Stimulated activated CD4-positive, alpha-beta T cell treated with anti-CD3 and anti-CD28 coated beads, Interleukin-15, amount 100 ng/mL, for 1 hour (primary cell): ENCODE results near the gene TPRG1.

Experiments
- DNase-seq, 2 donors: peaks; one replicate each; pipeline ENCODE4 v3.0.0-alpha.2; 2020; ENCODE audit warnings: low read depth in 1 of 2, low spot score in 1 of 2

The TPRG1 gene

DNA sequence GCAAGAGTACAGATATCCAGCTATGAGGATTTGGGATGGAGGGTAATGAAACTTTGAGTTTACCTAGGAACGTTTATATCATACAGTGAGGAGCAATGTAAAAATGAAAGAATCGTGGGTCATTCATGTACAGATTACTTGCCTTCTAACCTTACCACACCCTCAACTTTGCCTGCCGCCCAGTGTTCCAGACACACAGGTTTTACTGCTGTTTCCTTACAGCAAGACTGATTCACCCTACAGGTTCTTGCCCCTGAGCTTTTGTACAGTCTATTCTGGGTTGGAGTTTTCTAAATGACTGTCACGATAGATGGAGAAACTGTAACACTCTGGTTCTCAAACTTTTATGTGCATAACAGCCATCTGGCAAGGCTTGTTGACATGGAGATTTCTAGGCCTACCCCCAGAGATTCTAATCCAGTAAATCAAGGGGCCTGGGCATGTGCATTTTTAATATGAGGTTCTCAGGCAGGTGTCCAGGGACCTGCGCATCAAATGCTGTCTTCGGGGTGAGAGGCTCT lies 6.6 kb upstream of the TPRG1 start:
- no peak for DNase-seq

- DNase-seq, result no peak
Observed at GRCh38 chr3:189166321-189166720, 5.5 kb upstream of the TPRG1 start.

DNA sequence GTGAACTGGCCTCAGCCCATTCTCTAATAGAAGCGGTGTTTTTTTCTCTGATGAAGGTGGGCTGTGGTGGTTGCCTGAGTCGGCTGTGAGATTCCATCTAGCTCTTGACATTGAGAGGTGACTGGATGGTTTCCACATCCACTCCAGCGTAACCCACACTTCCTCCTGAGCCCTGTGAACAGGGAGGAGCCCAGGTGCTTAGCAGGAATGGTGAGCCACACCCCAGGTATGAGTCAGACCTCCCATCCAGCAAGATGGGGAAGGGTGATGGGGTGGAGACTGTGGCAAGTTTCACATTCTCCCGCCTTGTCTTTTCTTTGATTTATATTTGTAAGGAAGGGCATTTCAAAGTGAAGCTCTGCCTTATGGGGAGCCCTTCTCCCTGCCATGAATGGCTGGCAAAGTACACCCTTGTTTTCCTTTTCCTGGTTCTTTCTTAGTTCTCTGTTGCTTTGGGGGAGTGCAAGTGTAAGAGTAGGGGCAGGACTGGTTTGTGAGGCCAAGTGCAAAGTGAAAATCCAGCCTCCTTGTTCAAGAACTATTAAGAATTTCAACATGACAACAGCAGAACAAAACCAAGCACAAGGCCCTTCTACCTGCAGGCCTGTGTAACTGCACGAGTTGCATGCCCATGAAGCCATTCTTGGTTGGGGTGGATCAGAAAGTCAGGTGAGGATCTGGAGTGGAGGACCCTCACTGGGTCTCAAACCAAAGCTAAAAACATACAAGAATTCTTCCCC lies 4.6 kb upstream of the TPRG1 start:
- no peak for DNase-seq

- no peak for DNase-seq
Observed at GRCh38 chr3:189168711-189169110, 3.1 kb upstream of the TPRG1 start.

DNA sequence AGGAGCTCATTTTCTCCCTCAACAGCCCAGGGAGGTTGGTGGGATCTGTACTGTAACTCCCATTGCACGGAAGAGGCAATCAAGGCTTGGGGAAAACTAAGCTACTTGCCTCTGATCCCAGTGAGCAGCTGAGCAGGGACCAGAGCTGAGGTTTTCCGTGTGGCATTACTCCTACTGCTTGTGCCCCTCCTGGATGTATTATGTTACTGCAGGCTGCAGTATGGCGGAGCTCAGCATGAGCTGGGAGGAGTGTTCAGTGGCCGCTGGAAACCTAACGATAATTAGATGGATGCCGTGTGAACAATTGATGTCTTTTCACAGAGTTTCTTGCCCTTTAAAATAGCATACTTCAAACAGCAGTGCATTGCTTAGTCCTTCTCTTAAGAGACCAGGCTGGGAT lies 2.0 kb upstream of the TPRG1 start:
- DNase-seq, result no peak

GRCh38 chr3:189170559-189170958 lies 1.2 kb upstream of the TPRG1 start:
- no peak for DNase-seq

- no peak for DNase-seq
Observed at GRCh38 chr3:189172668-189173419, 1.1 kb downstream of the TPRG1 start.

DNA sequence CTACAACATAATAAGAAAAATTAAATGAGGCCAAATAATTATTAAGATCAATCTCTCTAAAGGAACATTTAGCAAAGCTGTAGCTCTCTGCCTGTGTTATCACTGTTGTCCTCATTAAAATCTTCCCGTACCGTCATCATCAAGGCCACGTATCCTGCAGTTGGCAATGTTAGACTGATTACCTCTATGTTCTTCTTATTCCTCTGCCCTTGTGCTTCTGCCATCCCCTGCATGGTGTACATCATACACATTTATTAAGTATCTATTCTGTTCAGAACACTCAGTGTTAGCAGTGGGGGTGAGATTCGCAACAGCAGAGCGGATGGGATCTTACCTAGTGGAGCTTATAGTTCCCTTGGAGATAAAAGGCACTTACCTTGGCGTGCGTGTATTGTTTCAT lies 12.8 kb downstream of the TPRG1 start:
- no peak for DNase-seq

DNA sequence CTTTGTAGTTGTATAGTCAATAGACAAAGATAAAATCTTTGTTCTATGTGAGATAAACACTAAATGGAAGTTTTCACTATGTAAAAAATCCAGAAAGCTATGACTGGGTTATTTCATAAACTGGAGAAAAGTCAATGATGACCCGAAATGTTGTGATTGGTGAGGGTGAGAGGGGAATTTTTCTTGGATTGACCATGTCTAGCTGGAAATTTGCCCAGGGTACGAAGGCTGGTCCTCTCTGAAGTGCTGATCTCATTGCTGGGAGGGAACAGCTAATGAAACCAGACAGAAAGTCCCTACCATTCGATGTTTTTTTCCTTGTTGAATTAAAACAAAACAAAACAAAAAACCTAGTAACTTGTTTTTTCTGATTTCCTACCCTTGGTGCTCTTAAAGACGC lies 14.3 kb downstream of the TPRG1 start:
- DNase-seq, result no peak

GRCh38 chr3:189188466-189188865 lies 16.7 kb downstream of the TPRG1 start:
- DNase-seq, result no peak

DNA sequence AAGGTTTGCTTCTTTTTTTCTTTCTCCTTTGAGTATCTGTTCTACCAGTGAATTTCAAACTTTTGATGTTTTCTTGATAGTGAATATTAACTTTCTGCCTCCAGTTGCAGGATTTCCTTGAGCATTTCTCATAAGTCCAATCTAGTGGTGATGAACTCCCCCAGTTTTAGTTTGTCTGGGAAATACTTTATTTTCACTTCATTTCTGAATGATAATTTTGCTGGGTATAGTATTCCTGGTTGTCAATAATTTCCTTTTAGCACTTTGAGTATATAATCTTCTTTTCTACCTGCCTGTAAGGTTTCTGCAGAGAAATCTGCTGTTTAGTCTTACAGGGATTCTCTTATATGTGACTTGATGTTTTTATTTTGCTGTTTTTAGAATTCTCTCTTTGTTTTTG lies 21.0 kb downstream of the TPRG1 start:
- no peak for DNase-seq

GRCh38 chr3:189195302-189195701 lies 23.5 kb downstream of the TPRG1 start:
- DNase-seq, result no peak

DNA sequence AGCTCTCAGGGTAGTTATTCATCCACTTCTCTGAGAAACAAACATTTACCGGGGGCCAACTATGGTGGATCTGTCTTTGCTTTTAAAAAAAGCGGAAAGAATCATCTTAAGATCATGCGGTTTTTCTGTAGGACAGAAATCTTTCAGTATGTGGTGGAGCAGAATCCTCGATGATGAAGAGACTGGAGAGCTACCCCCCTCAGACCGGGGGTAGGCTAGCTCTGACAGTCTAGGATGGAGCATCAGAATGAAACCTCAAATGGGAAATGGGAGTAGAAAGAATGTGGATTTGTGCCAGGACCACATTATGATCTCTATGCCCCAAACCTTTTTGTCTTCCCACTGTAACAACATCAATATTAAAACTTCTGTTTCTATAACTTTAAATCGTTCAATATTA lies 30.3 kb downstream of the TPRG1 start:
- DNase-seq, result no peak

DNA sequence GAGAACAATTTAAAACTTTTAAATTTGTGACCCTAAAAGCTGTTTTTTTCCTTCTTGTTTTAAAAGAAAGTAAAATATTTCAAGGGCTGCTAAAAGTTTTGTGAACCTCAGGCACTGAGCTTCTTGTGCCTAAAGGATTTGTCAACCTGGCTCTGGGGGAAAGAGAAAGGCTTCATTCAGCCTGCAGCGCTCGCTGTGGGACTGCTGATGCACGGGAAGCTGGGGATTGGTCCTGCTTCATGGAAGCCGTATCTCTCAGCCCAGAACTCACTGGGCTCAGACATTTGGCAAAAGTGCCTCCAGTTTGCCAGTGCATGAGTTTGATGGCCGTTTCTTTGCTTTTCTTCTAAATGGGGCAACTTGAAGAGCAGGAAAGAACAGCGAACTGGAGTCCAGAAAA lies 30.8 kb downstream of the TPRG1 start:
- DNase-seq, result no peak

DNA sequence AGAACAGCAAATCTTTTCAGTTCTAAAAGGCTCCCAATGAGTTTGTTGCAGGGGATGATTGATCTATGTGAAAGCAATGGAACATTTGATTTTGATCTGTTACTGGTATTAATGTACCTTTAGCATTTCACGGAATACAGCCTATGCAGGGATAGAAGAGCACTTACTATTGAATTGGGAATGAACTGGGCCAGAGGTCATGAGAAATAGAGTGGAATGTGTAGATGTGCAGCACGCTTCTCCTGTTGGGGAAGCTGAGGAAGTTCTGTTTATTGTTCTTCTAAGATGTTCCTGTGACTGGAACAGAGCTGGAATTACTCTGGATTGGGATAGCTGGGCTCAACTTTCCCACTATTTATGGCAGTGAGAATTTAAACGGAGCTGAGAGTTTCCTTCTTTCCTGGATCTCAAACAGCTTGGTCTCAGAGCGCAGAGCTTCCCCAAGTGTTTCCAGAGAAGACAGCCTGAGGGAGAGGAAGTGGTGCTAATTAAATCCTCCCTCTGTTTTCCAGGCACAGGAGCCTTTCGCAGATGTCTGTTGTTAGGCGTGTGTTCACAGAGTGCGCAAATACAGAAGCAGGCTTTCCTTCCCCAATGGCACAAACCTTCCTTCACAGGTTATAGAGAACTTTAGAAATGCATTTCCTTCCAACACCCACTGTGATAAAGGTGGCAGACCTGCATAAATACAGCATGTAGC lies 32.5 kb downstream of the TPRG1 start:
- DNase-seq, result no peak

DNA sequence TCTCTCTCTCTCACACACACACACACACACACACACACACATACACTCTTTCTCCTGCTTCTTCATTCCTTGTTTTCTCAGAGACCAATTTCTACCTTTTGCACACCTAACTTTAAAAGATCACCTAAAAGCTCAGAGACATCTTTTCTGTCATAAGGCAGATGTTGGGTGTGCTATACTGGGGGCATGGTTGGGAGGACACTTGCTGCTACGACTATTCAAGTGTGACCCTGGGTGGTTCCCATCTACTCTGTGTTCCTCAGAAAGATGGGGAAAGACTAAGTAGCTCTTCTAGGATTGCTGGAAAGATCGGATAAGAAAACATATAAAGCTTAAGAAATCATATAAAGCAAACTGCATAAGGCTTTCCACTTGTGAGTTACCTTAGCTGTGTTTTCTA lies 33.2 kb downstream of the TPRG1 start:
- DNase-seq, result no peak

GRCh38 chr3:189210251-189210770 lies 38.5 kb downstream of the TPRG1 start:
- no peak for DNase-seq

DNA sequence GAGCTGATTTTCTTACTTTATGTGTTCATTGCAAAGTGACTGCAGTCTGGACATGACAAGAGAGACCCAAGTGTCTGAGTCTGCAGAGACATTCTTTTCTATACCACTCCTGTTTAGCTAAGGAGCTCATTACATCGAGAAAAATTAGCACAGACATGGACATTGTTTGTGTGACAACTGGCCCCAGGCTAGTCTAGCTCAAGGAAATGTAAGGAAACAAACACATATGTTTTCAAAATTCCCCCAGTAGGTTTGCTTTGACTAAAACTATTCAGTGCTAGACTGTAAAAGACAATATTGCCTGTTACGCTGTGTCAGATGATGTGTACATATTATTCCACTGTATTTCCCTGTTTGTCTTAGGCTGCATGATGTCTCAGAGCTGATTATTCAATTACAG lies 40.9 kb downstream of the TPRG1 start:
- DNase-seq, result no peak

GRCh38 chr3:189214651-189215050 lies 42.9 kb downstream of the TPRG1 start:
- DNase-seq, result no peak

- DNase-seq, result no peak
Observed at GRCh38 chr3:189222927-189223636, 51.3 kb downstream of the TPRG1 start.

GRCh38 chr3:189225431-189225830 lies 53.7 kb downstream of the TPRG1 start:
- no peak for DNase-seq
